OCI-LY1 (cell line): ENCODE results near the gene PCDHGA1.
"Not testable (repeated sequence)": the region's sequence is repeated elsewhere in the genome, so short reads cannot be mapped to it uniquely, and the experiment has no call there.

Experiments used
- EZH2 ChIP-seq: fragments of 200-600 bp; sonication (generic), shearing (Covaris generic); IDR thresholded peaks from 2 replicates; pipeline ENCODE4 v1.8.0; 2017; ENCODE audit warnings: borderline replicate concordance, mixed run types, mild to moderate bottlenecking, antibody characterized with exemption, low read length, moderate library complexity, mixed read lengths
- TF ChIP-seq, protein P1 (sequence below): fragments of 200-600 bp; sonication (generic), shearing (Covaris generic); IDR thresholded peaks from 2 replicates; pipeline ENCODE4 v1.5.1; 2017; ENCODE audit warnings: mild to moderate bottlenecking, antibody characterized with exemption, low read length, moderate library complexity, mixed read lengths

DNA sequence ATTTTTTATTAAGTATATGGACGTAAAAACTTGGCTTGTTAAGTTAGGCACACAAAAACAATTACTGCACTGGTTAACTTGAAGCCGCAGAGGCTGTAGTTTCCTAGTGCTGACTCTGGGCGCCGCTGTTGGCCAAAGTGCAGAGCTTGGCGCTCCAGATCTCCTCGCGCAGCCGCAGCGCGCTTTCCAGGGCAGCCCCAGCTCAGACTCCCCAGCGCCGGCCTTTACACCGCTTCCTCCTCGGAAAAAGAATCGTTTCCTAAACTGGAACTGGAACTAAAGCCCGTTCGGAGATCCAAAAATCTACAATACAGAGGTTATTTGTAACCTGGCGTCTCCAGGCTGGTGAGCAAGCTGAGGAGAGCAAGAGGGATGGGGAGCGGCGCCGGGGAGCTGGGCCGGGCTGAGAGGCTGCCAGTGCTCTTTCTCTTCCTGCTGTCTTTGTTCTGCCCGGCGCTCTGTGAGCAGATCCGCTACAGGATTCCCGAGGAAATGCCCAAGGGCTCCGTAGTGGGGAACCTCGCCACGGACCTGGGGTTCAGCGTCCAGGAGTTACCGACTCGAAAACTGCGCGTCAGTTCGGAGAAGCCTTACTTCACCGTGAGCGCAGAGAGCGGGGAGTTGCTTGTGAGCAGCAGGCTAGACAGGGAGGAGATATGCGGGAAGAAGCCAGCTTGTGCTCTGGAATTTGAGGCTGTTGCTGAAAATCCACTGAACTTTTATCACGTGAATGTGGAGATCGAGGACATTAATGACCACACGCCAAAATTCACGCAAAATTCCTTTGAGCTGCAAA, 67.6 kb downstream of the PCDHGA1 start, which contains the start of gene PCDHGB5:
- TF ChIP-seq, protein P1, sequence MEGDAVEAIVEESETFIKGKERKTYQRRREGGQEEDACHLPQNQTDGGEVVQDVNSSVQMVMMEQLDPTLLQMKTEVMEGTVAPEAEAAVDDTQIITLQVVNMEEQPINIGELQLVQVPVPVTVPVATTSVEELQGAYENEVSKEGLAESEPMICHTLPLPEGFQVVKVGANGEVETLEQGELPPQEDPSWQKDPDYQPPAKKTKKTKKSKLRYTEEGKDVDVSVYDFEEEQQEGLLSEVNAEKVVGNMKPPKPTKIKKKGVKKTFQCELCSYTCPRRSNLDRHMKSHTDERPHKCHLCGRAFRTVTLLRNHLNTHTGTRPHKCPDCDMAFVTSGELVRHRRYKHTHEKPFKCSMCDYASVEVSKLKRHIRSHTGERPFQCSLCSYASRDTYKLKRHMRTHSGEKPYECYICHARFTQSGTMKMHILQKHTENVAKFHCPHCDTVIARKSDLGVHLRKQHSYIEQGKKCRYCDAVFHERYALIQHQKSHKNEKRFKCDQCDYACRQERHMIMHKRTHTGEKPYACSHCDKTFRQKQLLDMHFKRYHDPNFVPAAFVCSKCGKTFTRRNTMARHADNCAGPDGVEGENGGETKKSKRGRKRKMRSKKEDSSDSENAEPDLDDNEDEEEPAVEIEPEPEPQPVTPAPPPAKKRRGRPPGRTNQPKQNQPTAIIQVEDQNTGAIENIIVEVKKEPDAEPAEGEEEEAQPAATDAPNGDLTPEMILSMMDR: not testable (repeated sequence)
- TF ChIP-seq EZH2: not testable (repeated sequence)
